ENCODE measurements around the gene FGF2.

The FGF2 gene

GRCh38 chr4:122826079-122826527 lies 528 bp upstream of the FGF2 start:
- DNase-seq (ENCODE audit: low spot score) = no peak
- TF ChIP-seq CTCF (IDR thresholded peaks at IDR 0.05; ENCODE audit: extremely low read depth, missing control alignments) = no peak

GRCh38 chr4:122827258-122827878 lies 737 bp downstream of the FGF2 start:
- peak; percentile 83 for DNase-seq (ENCODE audit: low spot score)
- no peak for TF ChIP-seq CTCF (IDR thresholded peaks at IDR 0.05; ENCODE audit: extremely low read depth, missing control alignments)

- TF ChIP-seq CTCF (IDR thresholded peaks at IDR 0.05; ENCODE audit: extremely low read depth, missing control alignments) = no peak
- DNase-seq (ENCODE audit: low spot score) = peak; percentile 89
Observed at GRCh38 chr4:122827879-122828601, 1.4 kb downstream of the FGF2 start.

GRCh38 chr4:122830426-122831095 lies 3.9 kb downstream of the FGF2 start:
- no peak for TF ChIP-seq CTCF (IDR thresholded peaks at IDR 0.05; ENCODE audit: extremely low read depth, missing control alignments)
- DNase-seq (ENCODE audit: low spot score) = no peak

- DNase-seq (ENCODE audit: low spot score) = no peak
- no peak for TF ChIP-seq CTCF (IDR thresholded peaks at IDR 0.05; ENCODE audit: extremely low read depth, missing control alignments)
Observed at GRCh38 chr4:122831515-122832196, 5.0 kb downstream of the FGF2 start.

GRCh38 chr4:122832732-122833131 lies 6.1 kb downstream of the FGF2 start:
- no peak for TF ChIP-seq CTCF (IDR thresholded peaks at IDR 0.05; ENCODE audit: extremely low read depth, missing control alignments)

More at GRCh38 chr4:122832732-122833131, 6.1 kb downstream of the FGF2 start:
- DNase-seq (ENCODE audit: low spot score) = no peak

Measured in GM20000 (cell line).